Activated CD4-positive, alpha-beta T cell treated with anti-CD3 and anti-CD28 coated beads for 36 hours (primary cell): ENCODE data around the gene NMNAT2. TPM values are rescaled to one million over a fixed set of nuclear protein-coding genes. Genes with fewer than 3 reads are reported as not detected.
A peak's percentile ranks its signal among the peaks of the same experiment; 100 is the strongest.

Experiments
- ATAC-seq: fragments of 200-7000 bp; cut with Tn5 transposase; one replicate; pipeline ENCODE4 v1.10.0; 2021; ENCODE audit warnings: mild to moderate bottlenecking, moderate library complexity
- CTCF ChIA-PET: fragments of 350-600 bp; sonication (Branson Sonifier 250); formaldehyde crosslinking; loops from one replicate; lab custom pipeline; 2021; ENCODE audit warnings: antibody characterized with exemption; lab: Charles Lee
- POLR2A ChIA-PET: fragments of 350-600 bp; sonication (Branson Sonifier 250); formaldehyde crosslinking; loops from one replicate; lab custom pipeline; 2021; ENCODE audit warnings: antibody characterized with exemption, inconsistent platforms; lab: Charles Lee
- DNase-seq: peaks from one replicate; pipeline ENCODE4 v3.0.0-alpha.2; 2020
- H3K27ac Mint-ChIP-seq: one replicate; pipeline ENCODE4 v1.8.0; 2021; ENCODE audit warnings: mixed read lengths
- H3K27me3 Mint-ChIP-seq: one replicate; pipeline ENCODE4 v1.8.0; 2021; ENCODE audit warnings: mixed read lengths
- H3K36me3 Mint-ChIP-seq: one replicate; pipeline ENCODE4 v1.8.0; 2021; ENCODE audit warnings: low read depth, mixed read lengths
- H3K4me1 Mint-ChIP-seq: one replicate; pipeline ENCODE4 v1.8.0; 2021; ENCODE audit warnings: mixed read lengths
- H3K4me3 Mint-ChIP-seq: one replicate; pipeline ENCODE4 v1.8.0; 2021; ENCODE audit warnings: mild to moderate bottlenecking, moderate library complexity, mixed read lengths
- H3K9me3 Mint-ChIP-seq: one replicate; pipeline ENCODE4 v1.8.0; 2021; ENCODE audit warnings: low read depth, mixed read lengths
- intact Hi-C, 2 experiments: fragments of 100-400 bp; cut with DNase I in 1 of 2; cut with micrococcal nuclease in 1 of 2; formaldehyde crosslinking; loops; one replicate each; pipeline versions ENCODE4 v1.14.2 to v1.15.1; 2022 to 2024; cut with DNase I, micrococcal nuclease
- total RNA-seq, 2 experiments: library from RNA; stranded (reverse); gene quantifications; one replicate each; pipeline ENCODE4 v1.2.3, GENCODE V29; 2021

NMNAT2 gene
- total RNA-seq, 2 experiments from 2014 or later, result not detected

- no peaks in the 10 kb centered on the region for H3K36me3 Mint-ChIP-seq
- H3K9me3 Mint-ChIP-seq, result no peaks in the 10 kb centered on the region
- H3K27ac Mint-ChIP-seq, result no peak overlapping the region
- ChIA-PET CTCF (no interaction called here), POLR2A (no interaction called here)
- intact Hi-C loops, result no loop called here
- H3K4me1 Mint-ChIP-seq, result peaks cover 14% of the 10 kb centered on the region
- H3K27me3 Mint-ChIP-seq, result no peaks in the 10 kb centered on the region
- H3K4me3 Mint-ChIP-seq, result no peak overlapping the region
- peak; percentile 74 for ATAC-seq
- DNase-seq, result peak; percentile 35
Observed at GRCh38 chr1:183218971-183219615, 199.1 kb downstream of the NMNAT2 start.

DNA sequence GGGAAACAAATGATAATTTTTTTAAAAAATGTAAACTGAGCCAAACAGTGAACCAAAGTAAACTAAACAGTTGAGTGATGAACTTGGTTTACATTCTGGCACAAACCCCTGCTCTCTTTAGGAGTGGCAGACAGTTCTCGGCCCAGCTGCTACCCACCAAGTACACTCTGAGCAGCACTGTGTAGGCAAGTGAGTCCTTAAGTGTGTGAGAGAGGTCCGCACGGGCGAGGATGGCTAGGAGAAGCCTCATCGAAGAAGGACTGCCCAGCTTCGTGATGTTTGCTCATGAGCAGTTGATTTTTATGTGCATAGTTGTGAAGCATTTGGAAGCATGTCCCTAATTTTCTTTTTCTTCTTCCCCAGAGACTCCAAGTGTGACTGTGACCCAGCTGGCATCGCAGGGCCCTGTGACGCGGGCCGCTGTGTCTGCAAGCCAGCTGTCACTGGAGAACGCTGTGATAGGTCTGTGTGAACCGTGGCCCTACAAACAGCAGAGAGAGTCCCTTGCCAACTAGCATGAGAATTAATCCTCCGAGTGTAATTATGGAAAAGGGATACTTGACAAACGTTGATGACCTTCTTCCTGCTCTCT, 200.1 kb downstream of the NMNAT2 start:
- ChIA-PET CTCF (no interaction called here), POLR2A (no interaction called here)
- Mint-ChIP-seq H3K27ac (no peak overlapping the region), H3K27me3 (peaks cover under 1% of the 10 kb centered on the region), H3K4me1 (peaks cover 14% of the 10 kb centered on the region), H3K9me3 (no peaks in the 10 kb centered on the region), H3K36me3 (no peaks in the 10 kb centered on the region), H3K4me3 (no peak overlapping the region)
- intact Hi-C loops, result no loop called here
- no peak for DNase-seq
- no peak for ATAC-seq

DNA sequence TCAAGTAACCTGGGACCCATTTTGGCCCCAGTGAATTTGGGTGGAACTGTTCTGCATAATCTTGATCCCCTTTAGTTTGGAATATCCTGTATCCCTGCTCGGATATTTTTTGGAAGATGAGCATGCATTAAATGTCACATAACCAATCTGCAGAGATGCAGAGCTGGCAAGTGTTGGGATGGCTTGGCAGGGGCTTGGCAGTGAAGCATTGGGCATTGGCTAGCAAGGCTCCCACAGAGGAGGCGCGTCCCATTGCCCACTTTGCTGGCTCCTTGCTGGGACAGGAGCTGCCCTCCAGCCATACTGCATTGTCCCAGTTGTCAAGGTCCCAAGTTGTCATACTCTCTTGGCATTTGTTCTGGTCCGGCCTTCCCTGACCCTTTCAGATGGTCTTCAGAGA, 202.2 kb downstream of the NMNAT2 start:
- no peak for DNase-seq
- Mint-ChIP-seq H3K27me3 (peaks cover 9% of the 10 kb centered on the region), H3K9me3 (no peaks in the 10 kb centered on the region), H3K27ac (no peak overlapping the region), H3K4me3 (no peak overlapping the region), H3K4me1 (peaks cover 14% of the 10 kb centered on the region), H3K36me3 (no peaks in the 10 kb centered on the region)
- intact Hi-C loops, result no loop called here
- POLR2A ChIA-PET, result no interaction called here
- ATAC-seq, result no peak
- CTCF ChIA-PET, result interaction anchor here (0.6 kb wide), 1 partner anchor 27 kb away, joined by 3 read pairs; no protein-coding TSS in a partner anchor

GRCh38 chr1:183215076-183215720, 203.0 kb downstream of the NMNAT2 start:
- DNase-seq, result no peak
- peaks cover 9% of the 10 kb centered on the region for H3K27me3 Mint-ChIP-seq
- no peaks in the 10 kb centered on the region for H3K36me3 Mint-ChIP-seq
- POLR2A ChIA-PET, result no interaction called here
- no peak overlapping the region for H3K27ac Mint-ChIP-seq
- H3K4me3 Mint-ChIP-seq, result no peak overlapping the region
- intact Hi-C loops, result no loop called here
- CTCF ChIA-PET, result no interaction called here
- no peak for ATAC-seq
- H3K9me3 Mint-ChIP-seq, result no peaks in the 10 kb centered on the region
- H3K4me1 Mint-ChIP-seq, result peaks cover 14% of the 10 kb centered on the region

DNA sequence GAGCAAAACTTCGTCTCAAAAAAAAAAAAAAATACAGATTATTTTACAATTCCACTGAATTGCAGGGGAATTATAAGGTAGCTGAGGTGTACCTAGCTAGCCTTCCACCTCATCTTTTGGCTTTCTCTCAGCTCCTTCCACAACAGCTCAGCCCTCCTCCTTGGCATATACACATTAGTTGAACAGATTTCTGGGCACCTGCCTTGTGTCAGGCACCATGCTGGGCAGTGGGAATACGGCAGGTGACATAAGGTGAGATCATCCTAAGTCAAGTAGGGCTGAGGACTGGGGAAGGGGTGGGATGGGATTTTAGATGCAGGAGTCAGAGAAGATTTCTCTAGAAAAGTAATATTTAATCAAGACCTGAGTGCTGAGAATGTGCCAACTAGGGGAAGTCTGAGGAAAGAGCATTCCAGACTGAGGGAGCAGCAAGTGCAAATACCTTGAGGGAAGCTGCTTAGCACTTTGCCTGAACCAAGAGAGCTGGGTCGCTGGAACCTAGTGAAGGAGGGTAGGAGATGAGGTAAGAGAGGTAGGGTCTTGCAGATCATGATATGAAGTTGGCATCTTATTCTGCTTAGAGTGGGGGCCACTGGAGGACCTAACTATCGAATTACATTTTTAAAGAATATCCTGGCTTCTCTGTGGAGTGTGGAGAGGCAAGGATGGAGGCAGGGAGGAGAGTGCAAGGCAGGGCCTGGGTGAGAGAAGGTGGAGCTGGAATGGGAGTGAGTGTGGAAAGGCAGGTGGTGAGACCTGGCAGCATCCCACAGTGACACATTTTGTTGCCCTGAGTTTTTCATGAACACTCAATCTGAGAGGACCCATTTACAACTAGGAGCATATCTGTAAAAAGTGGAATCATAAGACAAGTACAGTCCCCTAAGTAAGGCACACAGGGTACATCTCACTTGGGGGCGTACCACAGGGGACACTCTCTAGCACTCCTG, 203.9 kb downstream of the NMNAT2 start:
- POLR2A ChIA-PET, result no interaction called here
- ATAC-seq, result no peak
- CTCF ChIA-PET, result no interaction called here

GRCh38 chr1:183212870-183213269, 205.3 kb downstream of the NMNAT2 start:
- ATAC-seq, result no peak
- Mint-ChIP-seq H3K4me1 (peaks cover 3% of the 10 kb centered on the region), H3K27ac (no peak overlapping the region), H3K4me3 (no peak overlapping the region), H3K9me3 (no peaks in the 10 kb centered on the region), H3K27me3 (peaks cover 9% of the 10 kb centered on the region), H3K36me3 (no peaks in the 10 kb centered on the region)
- DNase-seq, result no peak
- ChIA-PET POLR2A (no interaction called here), CTCF (no interaction called here)
- intact Hi-C loops, result no loop called here

More for the DNA sequence above, 203.9 kb downstream of the NMNAT2 start:
- no peak for DNase-seq
- H3K4me3 Mint-ChIP-seq, result no peak overlapping the region
- H3K36me3 Mint-ChIP-seq, result no peaks in the 10 kb centered on the region
- H3K4me1 Mint-ChIP-seq, result peaks cover 12% of the 10 kb centered on the region
- no peak overlapping the region for H3K27ac Mint-ChIP-seq
- peaks cover 9% of the 10 kb centered on the region for H3K27me3 Mint-ChIP-seq
- intact Hi-C loops, result no loop called here
- no peaks in the 10 kb centered on the region for H3K9me3 Mint-ChIP-seq

DNA sequence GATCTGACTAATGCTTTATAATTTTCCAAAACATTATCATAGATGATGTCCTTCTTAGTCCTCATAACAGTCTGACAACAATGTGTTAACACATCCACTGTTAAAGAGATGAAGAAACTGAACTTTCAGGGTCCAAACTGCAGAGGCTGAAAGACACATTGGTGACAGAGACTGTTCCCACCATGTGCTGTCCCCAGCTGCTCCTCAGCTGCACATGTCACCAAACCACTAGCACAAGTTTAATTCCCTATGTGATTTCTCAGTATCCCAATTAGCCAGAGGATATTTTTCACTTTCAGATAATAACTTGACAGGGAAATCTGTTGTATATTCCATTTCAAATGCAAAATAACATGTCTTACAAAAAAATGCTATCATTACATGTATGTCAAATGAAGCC, 207.5 kb downstream of the NMNAT2 start:
- intact Hi-C loops, result no loop called here
- ATAC-seq (no peak), DNase-seq (no peak)
- ChIA-PET POLR2A (interaction anchor here (0.5 kb wide), 1 partner anchor 108 kb away, joined by 3 read pairs; no protein-coding TSS in a partner anchor), CTCF (interaction anchor here (0.6 to 0.7 kb wide), 2 partner anchors 18 to 33 kb away, joined by 3 to 4 read pairs; no protein-coding TSS in a partner anchor)
- Mint-ChIP-seq H3K9me3 (no peaks in the 10 kb centered on the region), H3K4me3 (no peak overlapping the region), H3K36me3 (no peaks in the 10 kb centered on the region), H3K27ac (no peak overlapping the region), H3K27me3 (peaks cover 9% of the 10 kb centered on the region), H3K4me1 (peaks cover 3% of the 10 kb centered on the region)

- CTCF ChIA-PET, result interaction anchor here (0.6 to 1.2 kb wide), 3 partner anchors 14 to 68 kb away, joined by 3 to 5 read pairs (median 3); no protein-coding TSS in a partner anchor
- no peak overlapping the region for H3K27ac Mint-ChIP-seq
Observed at GRCh38 chr1:183209533-183210158, 208.5 kb downstream of the NMNAT2 start.

GRCh38 chr1:183206538-183207122, 211.6 kb downstream of the NMNAT2 start:
- Mint-ChIP-seq H3K27ac (no peak overlapping the region), H3K27me3 (no peaks in the 10 kb centered on the region), H3K4me1 (peaks cover 3% of the 10 kb centered on the region), H3K4me3 (no peak overlapping the region), H3K36me3 (no peaks in the 10 kb centered on the region), H3K9me3 (no peaks in the 10 kb centered on the region)
- POLR2A ChIA-PET, result no interaction called here
- DNase-seq, result no peak
- CTCF ChIA-PET, result interaction anchor here (1.1 kb wide), 1 partner anchor 26 kb away, joined by 3 read pairs; no protein-coding TSS in a partner anchor
- intact Hi-C loops, result loop anchor here in 1 of 2 experiments (1.0 kb wide), 1 partner anchor 48 kb away; no protein-coding TSS in a partner anchor
- ATAC-seq, result no peak

More at GRCh38 chr1:183209533-183210158, 208.5 kb downstream of the NMNAT2 start:
- H3K27me3 Mint-ChIP-seq, result peaks cover 9% of the 10 kb centered on the region
- H3K4me1 Mint-ChIP-seq, result peaks cover 3% of the 10 kb centered on the region
- intact Hi-C loops, result no loop called here
- H3K9me3 Mint-ChIP-seq, result no peaks in the 10 kb centered on the region
- POLR2A ChIA-PET, result no interaction called here
- DNase-seq (no peak), ATAC-seq (peak; percentile 90)
- H3K36me3 Mint-ChIP-seq, result no peaks in the 10 kb centered on the region
- no peak overlapping the region for H3K4me3 Mint-ChIP-seq

GRCh38 chr1:183205196-183205781, 212.9 kb downstream of the NMNAT2 start:
- Mint-ChIP-seq H3K9me3 (no peaks in the 10 kb centered on the region), H3K27me3 (no peaks in the 10 kb centered on the region), H3K4me1 (peaks cover 3% of the 10 kb centered on the region), H3K27ac (no peak overlapping the region), H3K4me3 (no peak overlapping the region), H3K36me3 (no peaks in the 10 kb centered on the region)
- CTCF ChIA-PET, result interaction anchor here (1.1 kb wide), 1 partner anchor 25 kb away, joined by 3 read pairs; no protein-coding TSS in a partner anchor
- ATAC-seq (no peak), DNase-seq (no peak)
- POLR2A ChIA-PET, result no interaction called here
- intact Hi-C loops, result no loop called here
